IPS DF 6.9 (cell line): ENCODE data around the gene VAMP7.
"Not testable (repeated sequence)": the region's sequence is repeated elsewhere in the genome, so short reads cannot be mapped to it uniquely, and the experiment has no call there.

Experiments used
- DNase-seq: peaks from one replicate; pipeline ENCODE4 v3.0.0-alpha.2; 2013; ENCODE audit warnings: low read depth, low spot score
- H3K27ac ChIP-seq: one replicate; pipeline ENCODE4 v1.5.1; 2013; ENCODE audit warnings: low read length, control low read depth
- H3K27me3 ChIP-seq: 2 replicates; pipeline ENCODE4 v1.6.1; 2013; ENCODE audit warnings: mild to moderate bottlenecking, low read length; ENCODE audit not compliant: control insufficient read depth, insufficient read depth
- H3K36me3 ChIP-seq: 2 replicates; pipeline ENCODE4 v1.6.1; 2013; ENCODE audit warnings: low read length; ENCODE audit not compliant: control insufficient read depth, insufficient read depth
- H3K4me1 ChIP-seq: 2 replicates; pipeline ENCODE4 v1.6.1; 2013; ENCODE audit warnings: low read length; ENCODE audit not compliant: control insufficient read depth, insufficient read depth
- H3K4me3 ChIP-seq: 2 replicates; pipeline ENCODE4 v1.5.1; 2013; ENCODE audit warnings: mild to moderate bottlenecking, low read length
- H3K9me3 ChIP-seq: 2 replicates; pipeline ENCODE4 v1.6.1; 2013; ENCODE audit warnings: low read length, inconsistent platforms; ENCODE audit not compliant: control insufficient read depth, insufficient read depth
- whole genome bisulfite sequencing: extraction: QIAGEN DNeasy Blood & Tissue Kit; methylation state at CpG from one replicate; pipeline ENCODE4 v1.1.7; 2013; ENCODE audit warnings: mixed read lengths, missing lambda C conversion rate; ENCODE audit not compliant: insufficient read length, insufficient coverage; 5-methylcytosine and 5-hydroxymethylcytosine counted together

The VAMP7 gene

DNA sequence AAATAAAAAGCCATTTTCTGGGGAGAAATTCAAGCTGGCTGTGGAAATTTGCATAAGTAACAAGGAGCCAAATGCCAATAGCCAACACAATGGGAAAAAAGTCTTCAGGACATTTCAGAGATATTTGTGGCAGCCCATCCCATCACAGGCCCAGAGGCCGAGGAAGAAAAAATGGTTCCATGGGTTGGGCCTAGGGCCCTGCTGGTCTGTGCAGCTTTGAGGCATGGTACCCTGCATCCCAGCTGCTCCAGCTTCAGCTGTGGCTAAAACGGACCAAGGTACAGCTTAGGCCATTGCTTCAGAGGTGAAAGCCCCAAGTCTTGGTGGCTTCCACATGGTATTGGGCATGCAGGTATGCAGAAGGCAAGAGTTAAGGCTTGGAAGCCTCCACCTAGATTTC, 102.2 kb downstream of the VAMP7 start:
- no peak overlapping the region for H3K4me3 ChIP-seq
- no peaks in the 10 kb centered on the region for H3K36me3 ChIP-seq
- WGBS = no CpG with 5 or more reads among the region's 2 CpGs
- H3K9me3 ChIP-seq = peaks cover 3% of the 10 kb centered on the region
- no peaks in the 10 kb centered on the region for H3K27me3 ChIP-seq
- DNase-seq = no peak
- H3K27ac ChIP-seq = no peak overlapping the region
- H3K4me1 ChIP-seq = no peaks in the 10 kb centered on the region

- no peaks in the 10 kb centered on the region for H3K36me3 ChIP-seq
- no peaks in the 10 kb centered on the region for H3K27me3 ChIP-seq
- no peak overlapping the region for H3K4me3 ChIP-seq
- H3K9me3 ChIP-seq = peaks cover 3% of the 10 kb centered on the region
- no peak overlapping the region for H3K27ac ChIP-seq
- no CpG with 5 or more reads among the region's 2 CpGs for WGBS
- DNase-seq = no peak
- H3K4me1 ChIP-seq = no peaks in the 10 kb centered on the region
Observed at GRCh38 chrX:155985208-155985607, 104.1 kb downstream of the VAMP7 start.

GRCh38 chrX:155986995-155987394, 105.8 kb downstream of the VAMP7 start:
- WGBS = no CpG with 5 or more reads among the region's 2 CpGs
- not testable (repeated sequence) for H3K36me3 ChIP-seq, H3K9me3 ChIP-seq, DNase-seq, H3K4me1 ChIP-seq, H3K27ac ChIP-seq, H3K4me3 ChIP-seq, H3K27me3 ChIP-seq

- Histone ChIP-seq H3K27ac (no peak overlapping the region), H3K27me3 (no peaks in the 10 kb centered on the region), H3K4me1 (no peaks in the 10 kb centered on the region), H3K9me3 (peaks cover 2% of the 10 kb centered on the region; the same call in 1 of the 2 replicates), H3K36me3 (no peaks in the 10 kb centered on the region), H3K4me3 (no peak overlapping the region)
- WGBS = no CpG with 5 or more reads among the region's 4 CpGs
- DNase-seq = no peak
Observed at GRCh38 chrX:155988859-155989258, 107.7 kb downstream of the VAMP7 start.
